SU-DHL-6 (cell line): ENCODE results near the gene SLC1A5.
"Not testable (repeated sequence)": the region's sequence is repeated elsewhere in the genome, so short reads cannot be mapped to it uniquely, and the experiment has no call there.

Source experiments
- H2AFZ ChIP-seq: fragments of 200-600 bp; sonication (generic); 2 replicates; pipeline ENCODE4 v1.6.1; 2014; ENCODE audit warnings: low read depth, mild to moderate bottlenecking, moderate library complexity, mixed read lengths, antibody characterized with exemption, low read length; ENCODE audit not compliant: severe bottlenecking
- H3F3A ChIP-seq: fragments of 200-600 bp; shearing (Covaris generic); 2 replicates; pipeline ENCODE4 v1.6.0; 2016; ENCODE audit warnings: antibody characterized with exemption, mild to moderate bottlenecking; ENCODE audit not compliant: insufficient read depth
- H3K27ac ChIP-seq: fragments of 200-600 bp; sonication (generic); 2 replicates; pipeline ENCODE4 v1.5.1; 2016; ENCODE audit warnings: low read depth, mild to moderate bottlenecking, low read length, moderate library complexity, mixed read lengths
- H3K27me3 ChIP-seq: fragments of 200-600 bp; sonication (generic), shearing (Covaris generic); 2 replicates; pipeline ENCODE4 v1.6.0; 2014; ENCODE audit warnings: mild to moderate bottlenecking, low read length
- H3K36me3 ChIP-seq: fragments of 200-600 bp; sonication (generic); 2 replicates; pipeline ENCODE4 v1.6.1; 2014; ENCODE audit warnings: mild to moderate bottlenecking, low read length, mixed read lengths
- H3K4me2 ChIP-seq: fragments of 300-600, 200-600 bp; shearing (Covaris generic), sonication (generic); 2 replicates; pipeline ENCODE4 v1.6.0; 2014; ENCODE audit warnings: low read length, low read depth, mild to moderate bottlenecking; ENCODE audit not compliant: poor library complexity, severe bottlenecking
- H3K4me3 ChIP-seq: fragments of 200-600 bp; sonication (generic); 2 replicates; pipeline ENCODE4 v1.5.1; 2014; ENCODE audit warnings: antibody characterized with exemption, low read length, mild to moderate bottlenecking, mixed read lengths; ENCODE audit not compliant: insufficient read depth, poor library complexity, severe bottlenecking
- H3K79me2 ChIP-seq: fragments of 200-600 bp; sonication (generic); 2 replicates; pipeline ENCODE4 v1.6.1; 2014; ENCODE audit warnings: mild to moderate bottlenecking, low read length, moderate library complexity; ENCODE audit not compliant: insufficient read depth
- H3K9ac ChIP-seq: fragments of 200-600 bp; sonication (generic); 2 replicates; pipeline ENCODE4 v1.7.0; 2014; ENCODE audit warnings: mild to moderate bottlenecking, low read length
- H3K9me2 ChIP-seq: fragments of 200-600 bp; sonication (generic); replicated peaks from 2 replicates; pipeline ENCODE4 v1.6.1; 2014; ENCODE audit warnings: low read length; ENCODE audit not compliant: insufficient read depth
- H3K9me3 ChIP-seq: fragments of 200-600 bp; sonication (generic); 2 replicates; pipeline ENCODE4 v1.6.1; 2014; ENCODE audit warnings: low read length, mixed read lengths; ENCODE audit not compliant: insufficient read depth
- H4K20me1 ChIP-seq: fragments of 200-600 bp; sonication (generic); 2 replicates; pipeline ENCODE4 v1.6.1; 2014; ENCODE audit warnings: low read depth, mild to moderate bottlenecking, antibody characterized with exemption, low read length, moderate library complexity, mixed read lengths
- EZH2phosphoT487 ChIP-seq: fragments of 200-600 bp; sonication (generic), shearing (Covaris generic); conservative IDR thresholded peaks from 2 replicates; pipeline ENCODE4 v1.6.1; 2018; ENCODE audit warnings: mild to moderate bottlenecking, antibody characterized with exemption, low read length, moderate library complexity, mixed read lengths
- TF ChIP-seq, protein P1 (sequence below): fragments of 200-600 bp; sonication (generic); IDR thresholded peaks from one replicate; pipeline ENCODE4 v1.5.1; 2017; ENCODE audit warnings: antibody characterized with exemption, mild to moderate bottlenecking, low read length, moderate library complexity; ENCODE audit not compliant: insufficient read depth, poor library complexity, severe bottlenecking

SLC1A5 gene

DNA sequence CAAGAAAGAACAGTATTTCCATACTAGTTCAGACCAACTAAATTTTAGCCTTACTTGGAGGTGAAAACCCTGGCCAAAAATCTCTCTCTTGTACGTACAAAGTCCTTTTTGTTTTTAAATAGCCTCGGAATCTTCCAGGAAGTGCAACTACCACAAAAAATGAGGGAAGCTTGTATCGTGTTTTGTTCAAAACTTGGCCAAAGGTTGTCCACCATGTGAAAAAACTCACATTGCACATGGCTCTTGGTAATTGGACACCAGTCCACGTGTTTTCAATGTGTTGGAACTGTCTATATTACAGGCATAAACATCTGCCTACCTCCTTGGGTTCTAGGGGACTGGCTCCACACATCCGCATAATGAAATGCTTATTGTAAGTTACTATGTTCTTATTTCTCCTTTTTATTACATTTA is 27.0 kb downstream of the SLC1A5 start:
- Histone ChIP-seq H3K9me3 (no peaks in the 10 kb centered on the region), H3F3A (no peaks in the 10 kb centered on the region), H2AFZ (no peak overlapping the region), H3K79me2 (no peaks in the 10 kb centered on the region), H3K4me3 (no peak overlapping the region), H3K27me3 (no peaks in the 10 kb centered on the region), H3K9ac (no peak overlapping the region), H3K27ac (no peak overlapping the region), H3K4me2 (no peak overlapping the region), H3K9me2 (no peaks in the 10 kb centered on the region), H4K20me1 (no peaks in the 10 kb centered on the region), H3K36me3 (no peaks in the 10 kb centered on the region)
- TF ChIP-seq, protein P1, sequence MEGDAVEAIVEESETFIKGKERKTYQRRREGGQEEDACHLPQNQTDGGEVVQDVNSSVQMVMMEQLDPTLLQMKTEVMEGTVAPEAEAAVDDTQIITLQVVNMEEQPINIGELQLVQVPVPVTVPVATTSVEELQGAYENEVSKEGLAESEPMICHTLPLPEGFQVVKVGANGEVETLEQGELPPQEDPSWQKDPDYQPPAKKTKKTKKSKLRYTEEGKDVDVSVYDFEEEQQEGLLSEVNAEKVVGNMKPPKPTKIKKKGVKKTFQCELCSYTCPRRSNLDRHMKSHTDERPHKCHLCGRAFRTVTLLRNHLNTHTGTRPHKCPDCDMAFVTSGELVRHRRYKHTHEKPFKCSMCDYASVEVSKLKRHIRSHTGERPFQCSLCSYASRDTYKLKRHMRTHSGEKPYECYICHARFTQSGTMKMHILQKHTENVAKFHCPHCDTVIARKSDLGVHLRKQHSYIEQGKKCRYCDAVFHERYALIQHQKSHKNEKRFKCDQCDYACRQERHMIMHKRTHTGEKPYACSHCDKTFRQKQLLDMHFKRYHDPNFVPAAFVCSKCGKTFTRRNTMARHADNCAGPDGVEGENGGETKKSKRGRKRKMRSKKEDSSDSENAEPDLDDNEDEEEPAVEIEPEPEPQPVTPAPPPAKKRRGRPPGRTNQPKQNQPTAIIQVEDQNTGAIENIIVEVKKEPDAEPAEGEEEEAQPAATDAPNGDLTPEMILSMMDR, result no peak
- TF ChIP-seq EZH2phosphoT487, result no peak

DNA sequence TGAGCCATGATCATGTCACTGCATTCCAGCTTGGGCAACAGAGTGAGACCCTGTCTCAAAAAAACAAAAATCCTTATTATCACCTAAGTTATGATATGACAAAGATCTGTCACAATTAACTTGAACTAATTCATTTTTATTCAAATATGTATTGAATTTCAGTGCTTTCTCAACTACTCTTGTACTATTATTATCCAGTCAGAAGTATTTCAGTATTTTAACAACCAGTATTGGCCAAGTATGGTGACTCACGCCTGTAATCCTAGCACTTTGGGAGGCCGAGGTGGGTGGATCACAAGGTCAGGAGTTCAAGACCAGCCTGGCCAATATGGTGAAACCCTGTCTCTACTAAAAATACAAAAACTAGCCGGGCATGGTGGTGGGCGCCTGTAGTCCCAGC is 27.5 kb downstream of the SLC1A5 start:
- H3F3A ChIP-seq, H3K4me2 ChIP-seq, H3K9me2 ChIP-seq, H3K27ac ChIP-seq, H3K4me3 ChIP-seq, H3K79me2 ChIP-seq, H4K20me1 ChIP-seq, H3K9ac ChIP-seq, H2AFZ ChIP-seq, H3K9me3 ChIP-seq, H3K27me3 ChIP-seq, H3K36me3 ChIP-seq: not testable (repeated sequence)

- Histone ChIP-seq H2AFZ (no peak overlapping the region), H3K9me3 (no peaks in the 10 kb centered on the region), H4K20me1 (no peaks in the 10 kb centered on the region), H3K79me2 (no peaks in the 10 kb centered on the region), H3F3A (no peaks in the 10 kb centered on the region), H3K27me3 (no peaks in the 10 kb centered on the region), H3K9ac (no peak overlapping the region), H3K27ac (no peak overlapping the region), H3K36me3 (no peaks in the 10 kb centered on the region), H3K9me2 (no peaks in the 10 kb centered on the region), H3K4me3 (no peak overlapping the region), H3K4me2 (no peak overlapping the region)
- TF ChIP-seq, protein P1, result no peak
- TF ChIP-seq EZH2phosphoT487, result no peak
Observed at GRCh38 chr19:46760363-46760762, 28.0 kb downstream of the SLC1A5 start.

DNA sequence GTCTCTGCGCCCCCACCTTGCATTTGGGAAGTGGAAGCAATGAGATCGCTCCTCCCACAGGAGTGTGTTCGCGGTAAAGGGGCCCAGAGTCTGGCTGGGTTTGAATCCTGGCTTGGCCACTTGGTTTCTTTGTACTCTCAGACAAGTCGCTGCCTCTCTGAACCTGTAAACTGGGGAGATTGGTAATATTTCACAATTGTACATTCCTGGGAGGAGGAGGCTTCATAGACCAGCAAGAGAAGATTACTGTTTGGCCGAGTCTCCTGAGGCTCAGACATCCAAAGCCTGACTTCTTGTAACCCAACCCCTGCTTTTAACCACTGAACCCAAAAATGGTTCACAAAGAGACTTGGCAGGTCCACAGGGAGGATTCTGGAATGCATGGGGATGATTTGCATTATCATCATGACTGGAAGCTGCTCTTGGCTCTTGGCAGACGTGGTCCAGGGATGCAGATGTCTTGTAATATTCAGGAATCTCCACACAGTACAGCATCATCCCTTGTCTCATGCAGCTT is 28.5 kb downstream of the SLC1A5 start:
- Histone ChIP-seq H2AFZ (no peak overlapping the region), H3K9ac (no peak overlapping the region)

More for the DNA sequence above, 28.5 kb downstream of the SLC1A5 start:
- Histone ChIP-seq H3K4me2 (no peak overlapping the region), H4K20me1 (no peaks in the 10 kb centered on the region), H3K27me3 (no peaks in the 10 kb centered on the region), H3K27ac (no peak overlapping the region), H3K36me3 (no peaks in the 10 kb centered on the region), H3K79me2 (no peaks in the 10 kb centered on the region), H3F3A (no peaks in the 10 kb centered on the region), H3K9me3 (no peaks in the 10 kb centered on the region), H3K4me3 (no peak overlapping the region), H3K9me2 (no peaks in the 10 kb centered on the region)
- TF ChIP-seq EZH2phosphoT487, result no peak
- TF ChIP-seq, protein P1, result no peak
